MCF 10A (cell line): ENCODE data around the gene CHDH. TPM values are rescaled to one million over a fixed set of nuclear protein-coding genes. Genes with fewer than 3 reads are reported as not detected.

Experiments used
- BruUV-seq: library from RNA; stranded (reverse); fragments of 400-500 nt; replicated peaks from 2 replicates; lab custom pipeline; 2021; lab: Mats Ljungman, UMichigan
- CTCF ChIA-PET: fragments of 300-600 bp; sonication (Branson Sonifier 250); formaldehyde crosslinking; extraction: SDS; loops from one replicate; lab custom pipeline; 2021; ENCODE audit warnings: antibody characterized with exemption, inconsistent platforms; lab: Yijun Ruan, JAX
- POLR2A ChIA-PET: fragments of 300-600, 350-650 bp; sonication (Branson Sonifier 250); formaldehyde crosslinking; extraction: SDS; loops from one replicate; lab custom pipeline; 2020; ENCODE audit warnings: antibody characterized with exemption, inconsistent platforms; lab: Yijun Ruan, JAX
- DNase-seq: peaks from one replicate; pipeline ENCODE4 v3.0.0-alpha.2; 2018; ENCODE audit not compliant: unreplicated experiment
- H3K27ac Mint-ChIP-seq: one replicate; pipeline ENCODE4 v1.8.0; 2022; ENCODE audit warnings: mild to moderate bottlenecking, low read depth, mixed read lengths; ENCODE audit not compliant: unreplicated experiment
- H3K27me3 Mint-ChIP-seq: one replicate; pipeline ENCODE4 v1.8.0; 2022; ENCODE audit warnings: mixed read lengths; ENCODE audit not compliant: insufficient read depth, unreplicated experiment
- H3K36me3 Mint-ChIP-seq: one replicate; pipeline ENCODE4 v1.8.0; 2022; ENCODE audit warnings: mild to moderate bottlenecking, moderate library complexity, mixed read lengths; ENCODE audit not compliant: insufficient read depth, unreplicated experiment
- H3K4me1 Mint-ChIP-seq: one replicate; pipeline ENCODE4 v1.8.0; 2022; ENCODE audit warnings: mixed read lengths; ENCODE audit not compliant: insufficient read depth, unreplicated experiment
- H3K4me3 Mint-ChIP-seq: one replicate; pipeline ENCODE4 v1.8.0; 2022; ENCODE audit warnings: mild to moderate bottlenecking, moderate library complexity, mixed read lengths; ENCODE audit not compliant: unreplicated experiment
- H3K9me3 Mint-ChIP-seq: one replicate; pipeline ENCODE4 v1.8.0; 2022; ENCODE audit warnings: mixed read lengths; ENCODE audit not compliant: unreplicated experiment
- CTCF ChIP-seq: fragments of 200-600 bp; IDR thresholded peaks from one replicate; pipeline ENCODE4 v1.8.0; 2022; ENCODE audit warnings: antibody characterized with exemption, mild to moderate bottlenecking; ENCODE audit not compliant: unreplicated experiment
- intact Hi-C: fragments of 100-400 bp; cut with micrococcal nuclease; formaldehyde crosslinking; loops from 2 replicates; pipeline ENCODE4 v1.14.1; 2022
- total RNA-seq: library from RNA; stranded (reverse); gene quantifications from 2 replicates; pipeline ENCODE4 v1.2.3, GENCODE V29; 2022

Gene CHDH
- total RNA-seq, 1 experiment from 2014 or later, result 0.49 TPM

GRCh38 chr3:53813229-53813628 is 33.0 kb downstream of the CHDH start:
- ChIA-PET CTCF (no interaction called here), POLR2A (interaction anchor here (0.6 kb wide), 1 partner anchor 59 kb away, joined by 3 read pairs; no protein-coding TSS in a partner anchor)
- BruUV-seq, result no TSS peak
- no peaks in the 10 kb centered on the region for H3K27me3 Mint-ChIP-seq
- H3K4me1 Mint-ChIP-seq, result no peaks in the 10 kb centered on the region
- H3K9me3 Mint-ChIP-seq, result no peaks in the 10 kb centered on the region
- TF ChIP-seq CTCF, result no peak
- no peak for DNase-seq
- no peak overlapping the region for H3K27ac Mint-ChIP-seq
- H3K36me3 Mint-ChIP-seq, result no peaks in the 10 kb centered on the region
- intact Hi-C loops, result no loop called here
- H3K4me3 Mint-ChIP-seq, result no peak overlapping the region

- CTCF ChIA-PET, result interaction anchor here (1.0 kb wide), 1 partner anchor 33 kb away, joined by 3 read pairs; no protein-coding TSS in a partner anchor
- H3K36me3 Mint-ChIP-seq, result no peaks in the 10 kb centered on the region
- POLR2A ChIA-PET, result no interaction called here
- H3K9me3 Mint-ChIP-seq, result no peaks in the 10 kb centered on the region
- TF ChIP-seq CTCF, result no peak
- H3K27me3 Mint-ChIP-seq, result no peaks in the 10 kb centered on the region
- BruUV-seq, result no TSS peak
- H3K27ac Mint-ChIP-seq, result no peak overlapping the region
- intact Hi-C loops, result no loop called here
- H3K4me3 Mint-ChIP-seq, result no peak overlapping the region
- DNase-seq, result no peak
- H3K4me1 Mint-ChIP-seq, result no peaks in the 10 kb centered on the region
These were observed 33.8 kb downstream of the CHDH start for GRCh38 chr3:53812434-53812833.

- no TSS peak for BruUV-seq
- H3K4me3 Mint-ChIP-seq, result no peak overlapping the region
- POLR2A ChIA-PET, result no interaction called here
- no peaks in the 10 kb centered on the region for H3K4me1 Mint-ChIP-seq
- no peak for DNase-seq
- H3K36me3 Mint-ChIP-seq, result no peaks in the 10 kb centered on the region
- no peak for TF ChIP-seq CTCF
- no peak overlapping the region for H3K27ac Mint-ChIP-seq
- no peaks in the 10 kb centered on the region for H3K9me3 Mint-ChIP-seq
- H3K27me3 Mint-ChIP-seq, result no peaks in the 10 kb centered on the region
- intact Hi-C loops, result no loop called here
- CTCF ChIA-PET, result interaction anchor here (0.7 kb wide), 1 partner anchor 24 kb away, joined by 5 read pairs; no protein-coding TSS in a partner anchor
These were observed 34.9 kb downstream of the CHDH start for GRCh38 chr3:53811143-53811927.

GRCh38 chr3:53809764-53810400 is 36.3 kb downstream of the CHDH start:
- Mint-ChIP-seq H3K27ac (no peak overlapping the region), H3K4me3 (no peak overlapping the region), H3K36me3 (no peaks in the 10 kb centered on the region), H3K4me1 (no peaks in the 10 kb centered on the region), H3K27me3 (no peaks in the 10 kb centered on the region), H3K9me3 (no peaks in the 10 kb centered on the region)
- TF ChIP-seq CTCF, result no peak
- BruUV-seq, result no TSS peak
- intact Hi-C loops, result no loop called here
- ChIA-PET CTCF (interaction anchor here (0.6 kb wide), 1 partner anchor 168 kb away, joined by 3 read pairs; no protein-coding TSS in a partner anchor), POLR2A (no interaction called here)
- no peak for DNase-seq
